SK-N-SH (cell line): ENCODE results near the gene TTLL6. TPM values are rescaled to one million over a fixed set of nuclear protein-coding genes. Genes with fewer than 3 reads are reported as not detected.

Source experiments
- CTCF ChIA-PET: fragments of 300-600, 350-600 bp; formaldehyde crosslinking; extraction: SDS; loops from one replicate; lab custom pipeline; 2021; lab: Yijun Ruan, JAX
- POLR2A ChIA-PET: fragments of 350-600 bp; sonication (Branson Sonifier 250); formaldehyde crosslinking; extraction: SDS; loops from one replicate; lab custom pipeline; 2020; ENCODE audit warnings: antibody characterized with exemption, inconsistent platforms; lab: Yijun Ruan, JAX
- DNase-seq: peaks from one replicate; pipeline ENCODE4 v3.0.0; 2012
- H2AFZ ChIP-seq: fragments of 200-600 bp; sonication (generic); 2 replicates; pipeline ENCODE4 v1.8.1; 2016; ENCODE audit warnings: antibody characterized with exemption, mild to moderate bottlenecking, low read depth
- H3F3A ChIP-seq: fragments of 200-600 bp; sonication (generic); replicated peaks from 2 replicates; pipeline ENCODE3; 2016; ENCODE audit warnings: antibody characterized with exemption, mild to moderate bottlenecking; ENCODE audit not compliant: insufficient read depth
- H3K27ac ChIP-seq, 2 experiments: fragments of 200-500 bp in 1 of 2; fragments of 200-600 bp in 1 of 2; sonication (Bioruptor generic) in 1 of 2; sonication (generic), shearing (Covaris generic) in 1 of 2; 2 replicates each; pipeline versions ENCODE4 v1.5.1 to v1.6.1; 2014 to 2016; ENCODE audit warnings: low read depth in 2 of 2, inconsistent platforms in 1 of 2, low read length in 1 of 2, mild to moderate bottlenecking in 1 of 2, mixed read lengths in 1 of 2
- H3K27me3 ChIP-seq: fragments of 200-600 bp; sonication (generic), shearing (Covaris generic); 2 replicates; pipeline ENCODE4 v1.6.1; 2016; ENCODE audit warnings: mixed run types; ENCODE audit not compliant: insufficient read depth
- H3K36me3 ChIP-seq, 2 experiments: fragments of 200-500 bp in 1 of 2; fragments of 200-600 bp in 1 of 2; sonication (Bioruptor generic) in 1 of 2; sonication (generic) in 1 of 2; replicated peaks in 1 of 2; 2 replicates each; pipeline versions ENCODE3 to v1.5.1; 2014 to 2016; ENCODE audit warnings: low read length in 1 of 2, mild to moderate bottlenecking in 1 of 2; ENCODE audit not compliant: insufficient read depth in 2 of 2, control insufficient read depth in 1 of 2
- H3K4me1 ChIP-seq, 2 experiments: fragments of 200-500 bp in 1 of 2; fragments of 200-600 bp in 1 of 2; sonication (Bioruptor generic) in 1 of 2; sonication (generic), shearing (Covaris generic) in 1 of 2; 2 replicates each; pipeline versions ENCODE4 v1.5.1 to v1.6.1; 2014 to 2016; ENCODE audit warnings: low read depth in 1 of 2, low read length in 1 of 2, mixed run types in 1 of 2; ENCODE audit not compliant: insufficient read depth in 2 of 2, control insufficient read depth in 1 of 2
- H3K4me2 ChIP-seq: fragments of 200-600 bp; sonication (generic), shearing (Covaris generic); 2 replicates; pipeline ENCODE4 v1.6.1; 2017; ENCODE audit warnings: mixed run types
- H3K4me3 ChIP-seq, 2 experiments: fragments of 200-500 bp in 1 of 2; fragments of 200-600 bp in 1 of 2; sonication (Bioruptor generic) in 1 of 2; sonication (generic), shearing (Covaris generic) in 1 of 2; 2 replicates each; pipeline versions ENCODE4 v1.5.1 to v1.8.1; 2014 to 2016; ENCODE audit warnings: low read depth in 2 of 2, inconsistent platforms in 1 of 2, low read length in 1 of 2, mild to moderate bottlenecking in 1 of 2, mixed read lengths in 1 of 2, moderate library complexity in 1 of 2
- H3K79me2 ChIP-seq: fragments of 200-600 bp; sonication (generic); 2 replicates; pipeline ENCODE4 v1.8.1; 2017; ENCODE audit warnings: mild to moderate bottlenecking; ENCODE audit not compliant: insufficient read depth
- H3K9ac ChIP-seq: fragments of 200-600 bp; sonication (generic); 2 replicates; pipeline ENCODE4 v1.6.1; 2017; ENCODE audit warnings: mixed run types
- H3K9me2 ChIP-seq: fragments of 200-600 bp; sonication (generic); 2 replicates; pipeline ENCODE4 v1.6.1; 2017; ENCODE audit warnings: mixed run types
- H3K9me3 ChIP-seq: fragments of 200-600 bp; sonication (generic); 2 replicates; pipeline ENCODE4 v1.6.1; 2017; ENCODE audit warnings: mixed run types, mild to moderate bottlenecking, moderate library complexity
- H4K20me1 ChIP-seq: fragments of 200-600 bp; sonication (generic); 2 replicates; pipeline ENCODE4 v1.6.1; 2017; ENCODE audit warnings: mild to moderate bottlenecking, mixed run types; ENCODE audit not compliant: insufficient read depth
- CHD2 ChIP-seq: fragments of 150-350 bp; IDR thresholded peaks from 2 replicates; pipeline ENCODE4 v1.6.1; 2018; ENCODE audit warnings: low read length; ENCODE audit not compliant: partially characterized antibody
- FOXJ3 ChIP-seq: sonication (generic); formaldehyde crosslinking; IDR thresholded peaks from 2 replicates; pipeline ENCODE4 v1.5.1; 2020; ENCODE audit warnings: mild to moderate bottlenecking, missing genetic modification reagents
- MXI1 ChIP-seq: IDR thresholded peaks from 2 replicates; pipeline ENCODE4 v1.6.1; 2012; ENCODE audit warnings: mild to moderate bottlenecking, low read depth, low read length, improper control_type of control experiment
- POLR2AphosphoS5 ChIP-seq: IDR thresholded peaks from 2 replicates; pipeline ENCODE4 v1.6.1; 2012; ENCODE audit warnings: low read depth, low read length
- SIN3A ChIP-seq: IDR thresholded peaks from 2 replicates; pipeline ENCODE4 v1.6.1; 2012; ENCODE audit warnings: low read depth, mild to moderate bottlenecking, low read length, moderate library complexity, borderline replicate concordance
- TAF1 ChIP-seq: IDR thresholded peaks from 2 replicates; pipeline ENCODE4 v1.6.1; 2012; ENCODE audit warnings: low read depth, mild to moderate bottlenecking, low read length, moderate library complexity, borderline replicate concordance
- YY1 ChIP-seq: IDR thresholded peaks from 2 replicates; pipeline ENCODE4 v1.4.0; 2012; ENCODE audit warnings: low read depth, mild to moderate bottlenecking
- WGBS: methylation state at CpG from one replicate; pipeline ENCODE4 v1.1.6; 2017; ENCODE audit warnings: low lambda C conversion rate; 5-methylcytosine and 5-hydroxymethylcytosine counted together
- polyA plus RNA-seq, 3 experiments: library from polyadenylated mRNA; depleted of rRNA; stranded (reverse); fragments of >200 nt; gene quantifications; 2 replicates each; pipeline ENCODE4 v1.2.3, GENCODE V29; 2012
- TF ChIP-seq, protein P1 (sequence below): fragments of 200-600 bp; sonication (generic); IDR thresholded peaks from 2 replicates; pipeline ENCODE4 v1.6.1; 2017; ENCODE audit warnings: antibody characterized with exemption, mild to moderate bottlenecking, moderate library complexity
- TF ChIP-seq, protein P2 (sequence below): IDR thresholded peaks from 2 replicates; pipeline ENCODE4 v1.4.0; 2012; ENCODE audit warnings: low read depth, borderline replicate concordance
- TF ChIP-seq, protein P3 (sequence below): IDR thresholded peaks from 2 replicates; pipeline ENCODE4 v1.6.1; 2012; ENCODE audit warnings: mild to moderate bottlenecking, low read depth, low read length, moderate library complexity

Gene TTLL6
- polyA plus RNA-seq, 1 of the 3 experiments (the other 2 are of a cell fraction) = 3.1 TPM

DNA sequence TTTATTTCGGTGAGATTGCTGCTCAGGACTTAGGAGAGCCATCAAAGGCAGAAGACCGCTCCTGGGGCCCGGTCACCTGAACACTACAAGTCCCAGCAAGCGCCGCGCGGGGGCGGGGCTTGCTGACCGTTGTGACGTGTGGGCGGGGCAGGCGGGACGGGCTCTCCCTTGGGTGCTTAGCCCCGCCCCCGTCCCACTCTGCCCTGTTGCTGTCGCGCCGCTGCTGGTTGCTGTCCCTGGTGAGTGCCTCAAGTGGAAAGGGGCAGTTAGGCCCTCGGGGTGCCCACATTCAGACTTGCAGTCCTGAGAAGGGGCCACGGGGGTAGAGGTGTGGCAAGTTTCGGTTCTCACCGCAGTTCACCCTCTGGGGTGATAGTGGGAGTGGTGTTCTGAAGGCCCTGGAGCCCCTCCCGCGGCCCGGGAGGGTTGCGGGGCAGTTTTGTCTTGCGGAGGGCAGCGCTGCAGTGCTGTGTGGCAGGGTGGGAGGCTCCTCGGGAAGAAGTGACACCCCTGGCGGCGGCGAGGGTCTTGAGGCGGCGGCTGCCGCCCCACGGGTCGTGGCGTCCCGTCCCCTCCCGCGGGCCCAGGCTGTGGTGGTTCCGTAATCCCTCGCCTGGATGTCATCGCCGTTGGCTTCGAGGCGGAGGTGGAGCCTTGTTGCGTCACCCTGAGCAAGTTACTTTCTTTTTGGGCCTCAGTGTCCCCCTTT is 14.0 kb upstream of the TTLL6 start, which contains the start of gene CALCOCO2:
Gene CALCOCO2 (plus strand): TSS at position 196 of the 709 bp plus-strand sequence. CDS start 10,673 bp downstream, outside the sequence.
- H3K27me3 ChIP-seq = no peaks in the 10 kb centered on the region
- H3K27ac ChIP-seq = peak within 1 kb of the TSS; percentile 53 to 71; a peak in 3 of 4 replicates
- CTCF ChIA-PET = interaction anchor here (0.7 to 3.7 kb wide), 11 partner anchors 9 to 159 kb away, joined by 3 to 34 read pairs (median 4); no protein-coding TSS in a partner anchor
- H3F3A ChIP-seq = peaks cover 9% of the 10 kb centered on the region
- peak within 1 kb of the TSS; percentile 78 for H3K9ac ChIP-seq
- TF ChIP-seq, protein P1, sequence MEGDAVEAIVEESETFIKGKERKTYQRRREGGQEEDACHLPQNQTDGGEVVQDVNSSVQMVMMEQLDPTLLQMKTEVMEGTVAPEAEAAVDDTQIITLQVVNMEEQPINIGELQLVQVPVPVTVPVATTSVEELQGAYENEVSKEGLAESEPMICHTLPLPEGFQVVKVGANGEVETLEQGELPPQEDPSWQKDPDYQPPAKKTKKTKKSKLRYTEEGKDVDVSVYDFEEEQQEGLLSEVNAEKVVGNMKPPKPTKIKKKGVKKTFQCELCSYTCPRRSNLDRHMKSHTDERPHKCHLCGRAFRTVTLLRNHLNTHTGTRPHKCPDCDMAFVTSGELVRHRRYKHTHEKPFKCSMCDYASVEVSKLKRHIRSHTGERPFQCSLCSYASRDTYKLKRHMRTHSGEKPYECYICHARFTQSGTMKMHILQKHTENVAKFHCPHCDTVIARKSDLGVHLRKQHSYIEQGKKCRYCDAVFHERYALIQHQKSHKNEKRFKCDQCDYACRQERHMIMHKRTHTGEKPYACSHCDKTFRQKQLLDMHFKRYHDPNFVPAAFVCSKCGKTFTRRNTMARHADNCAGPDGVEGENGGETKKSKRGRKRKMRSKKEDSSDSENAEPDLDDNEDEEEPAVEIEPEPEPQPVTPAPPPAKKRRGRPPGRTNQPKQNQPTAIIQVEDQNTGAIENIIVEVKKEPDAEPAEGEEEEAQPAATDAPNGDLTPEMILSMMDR = peak; percentile 26
- TF ChIP-seq TAF1 (0 out of 2 replicates have a peak, but pooled peaks have one; percentile 25), SIN3A (peak; percentile 89; the same call in 1 of the 2 replicates), POLR2AphosphoS5 (peak; percentile 75; the same call in 1 of the 2 replicates), YY1 (0 out of 2 replicates have a peak, but pooled peaks have one; percentile 19), MXI1 (peak; percentile 78), FOXJ3 (CRISPR knock-in tag) (no peak; the same call in 1 of the 2 replicates), CHD2 (no peak)
- TF ChIP-seq, protein P2, sequence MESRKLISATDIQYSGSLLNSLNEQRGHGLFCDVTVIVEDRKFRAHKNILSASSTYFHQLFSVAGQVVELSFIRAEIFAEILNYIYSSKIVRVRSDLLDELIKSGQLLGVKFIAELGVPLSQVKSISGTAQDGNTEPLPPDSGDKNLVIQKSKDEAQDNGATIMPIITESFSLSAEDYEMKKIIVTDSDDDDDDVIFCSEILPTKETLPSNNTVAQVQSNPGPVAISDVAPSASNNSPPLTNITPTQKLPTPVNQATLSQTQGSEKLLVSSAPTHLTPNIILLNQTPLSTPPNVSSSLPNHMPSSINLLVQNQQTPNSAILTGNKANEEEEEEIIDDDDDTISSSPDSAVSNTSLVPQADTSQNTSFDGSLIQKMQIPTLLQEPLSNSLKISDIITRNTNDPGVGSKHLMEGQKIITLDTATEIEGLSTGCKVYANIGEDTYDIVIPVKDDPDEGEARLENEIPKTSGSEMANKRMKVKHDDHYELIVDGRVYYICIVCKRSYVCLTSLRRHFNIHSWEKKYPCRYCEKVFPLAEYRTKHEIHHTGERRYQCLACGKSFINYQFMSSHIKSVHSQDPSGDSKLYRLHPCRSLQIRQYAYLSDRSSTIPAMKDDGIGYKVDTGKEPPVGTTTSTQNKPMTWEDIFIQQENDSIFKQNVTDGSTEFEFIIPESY = no peak
- TF ChIP-seq, protein P3, sequence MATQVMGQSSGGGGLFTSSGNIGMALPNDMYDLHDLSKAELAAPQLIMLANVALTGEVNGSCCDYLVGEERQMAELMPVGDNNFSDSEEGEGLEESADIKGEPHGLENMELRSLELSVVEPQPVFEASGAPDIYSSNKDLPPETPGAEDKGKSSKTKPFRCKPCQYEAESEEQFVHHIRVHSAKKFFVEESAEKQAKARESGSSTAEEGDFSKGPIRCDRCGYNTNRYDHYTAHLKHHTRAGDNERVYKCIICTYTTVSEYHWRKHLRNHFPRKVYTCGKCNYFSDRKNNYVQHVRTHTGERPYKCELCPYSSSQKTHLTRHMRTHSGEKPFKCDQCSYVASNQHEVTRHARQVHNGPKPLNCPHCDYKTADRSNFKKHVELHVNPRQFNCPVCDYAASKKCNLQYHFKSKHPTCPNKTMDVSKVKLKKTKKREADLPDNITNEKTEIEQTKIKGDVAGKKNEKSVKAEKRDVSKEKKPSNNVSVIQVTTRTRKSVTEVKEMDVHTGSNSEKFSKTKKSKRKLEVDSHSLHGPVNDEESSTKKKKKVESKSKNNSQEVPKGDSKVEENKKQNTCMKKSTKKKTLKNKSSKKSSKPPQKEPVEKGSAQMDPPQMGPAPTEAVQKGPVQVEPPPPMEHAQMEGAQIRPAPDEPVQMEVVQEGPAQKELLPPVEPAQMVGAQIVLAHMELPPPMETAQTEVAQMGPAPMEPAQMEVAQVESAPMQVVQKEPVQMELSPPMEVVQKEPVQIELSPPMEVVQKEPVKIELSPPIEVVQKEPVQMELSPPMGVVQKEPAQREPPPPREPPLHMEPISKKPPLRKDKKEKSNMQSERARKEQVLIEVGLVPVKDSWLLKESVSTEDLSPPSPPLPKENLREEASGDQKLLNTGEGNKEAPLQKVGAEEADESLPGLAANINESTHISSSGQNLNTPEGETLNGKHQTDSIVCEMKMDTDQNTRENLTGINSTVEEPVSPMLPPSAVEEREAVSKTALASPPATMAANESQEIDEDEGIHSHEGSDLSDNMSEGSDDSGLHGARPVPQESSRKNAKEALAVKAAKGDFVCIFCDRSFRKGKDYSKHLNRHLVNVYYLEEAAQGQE = peak; percentile 87
- peaks cover 3 to 7% of the 10 kb centered on the region in 2 experiments; a peak in 3 of 4 replicates for H3K4me1 ChIP-seq
- no peaks in the 10 kb centered on the region for H3K36me3 ChIP-seq
- no peaks in the 10 kb centered on the region for H3K9me3 ChIP-seq
- peaks cover 45% of the 10 kb centered on the region for H3K79me2 ChIP-seq
- peaks cover 4% of the 10 kb centered on the region; the same call in 1 of the 2 replicates for H4K20me1 ChIP-seq
- peak; percentile 99 for DNase-seq
- peak within 1 kb of the TSS; percentile 90 for H2AFZ ChIP-seq
- H3K4me2 ChIP-seq = peak within 1 kb of the TSS; percentile 81
- H3K9me2 ChIP-seq = no peaks in the 10 kb centered on the region
- H3K4me3 ChIP-seq = peak within 1 kb of the TSS; percentile 74 to 98
- 1% methylated on average over 43 of the region's 48 CpGs for WGBS
- POLR2A ChIA-PET = interaction anchor here (0.9 kb wide), 1 partner anchor 61 kb away, joined by 3 read pairs; the partner anchor contains the start of gene ATP5MC1
